Measurements from ENCODE around the gene LYST.

Gene LYST

GRCh38 chr1:235624721-235625333, 241.9 kb downstream of the LYST start:
- TF ChIP-seq CTCF (IDR thresholded peaks at IDR 0.05) = no peak

- TF ChIP-seq CTCF (IDR thresholded peaks at IDR 0.05) = no peak
These were observed 243.5 kb downstream of the LYST start for GRCh38 chr1:235622936-235623779.

GRCh38 chr1:235617808-235618207, 248.9 kb downstream of the LYST start:
- TF ChIP-seq CTCF (IDR thresholded peaks at IDR 0.05) = peak; percentile 16; the same call in 1 of the 2 replicates

- TF ChIP-seq CTCF (IDR thresholded peaks at IDR 0.05) = no peak
These were observed 249.6 kb downstream of the LYST start for GRCh38 chr1:235617140-235617539.

GRCh38 chr1:235614442-235614954, 252.2 kb downstream of the LYST start:
- no peak for TF ChIP-seq CTCF (IDR thresholded peaks at IDR 0.05)

GRCh38 chr1:235613602-235614001, 253.1 kb downstream of the LYST start:
- TF ChIP-seq CTCF (IDR thresholded peaks at IDR 0.05) = no peak

GRCh38 chr1:235612761-235613160, 253.9 kb downstream of the LYST start:
- TF ChIP-seq CTCF (IDR thresholded peaks at IDR 0.05) = no peak
